Inflammatory macrophage treated with lipopolysaccharide for 1 hour (primary cell): Measurements from ENCODE around the gene CHSY3.
A peak's percentile ranks its signal among the peaks of the same experiment; 100 is the strongest.

Experiments
- DNase-seq, 2 donors: peaks; one replicate each; pipeline ENCODE4 v3.0.0-alpha.2; 2020 to 2022

Gene CHSY3

GRCh38 chr5:130032807-130033206, 128.5 kb downstream of the CHSY3 start:
- peak; percentile 9 to 60 for DNase-seq

- peak; percentile 41 to 85 for DNase-seq
Measured at GRCh38 chr5:130034566-130035210, 130.4 kb downstream of the CHSY3 start.

GRCh38 chr5:130035388-130035787, 131.1 kb downstream of the CHSY3 start:
- peak in 1 of 2 donors; percentile 10 for DNase-seq

- no peak for DNase-seq
Measured at GRCh38 chr5:130037905-130038304, 133.6 kb downstream of the CHSY3 start.

- DNase-seq, result no peak
Measured at GRCh38 chr5:130043834-130044233, 139.6 kb downstream of the CHSY3 start.

- DNase-seq, result no peak
Measured at GRCh38 chr5:130045334-130045733, 141.1 kb downstream of the CHSY3 start.

- no peak for DNase-seq
Measured at GRCh38 chr5:130050585-130050984, 146.3 kb downstream of the CHSY3 start.

GRCh38 chr5:130052752-130053151, 148.5 kb downstream of the CHSY3 start:
- DNase-seq, result no peak

GRCh38 chr5:130055572-130055971, 151.3 kb downstream of the CHSY3 start:
- DNase-seq, result no peak

GRCh38 chr5:130061746-130062145, 157.5 kb downstream of the CHSY3 start:
- DNase-seq, result no peak

GRCh38 chr5:130063603-130064002, 159.3 kb downstream of the CHSY3 start:
- DNase-seq, result no peak

GRCh38 chr5:130064484-130064883, 160.2 kb downstream of the CHSY3 start:
- no peak for DNase-seq

- DNase-seq, result no peak
Measured at GRCh38 chr5:130065617-130066016, 161.4 kb downstream of the CHSY3 start.

GRCh38 chr5:130066644-130067043, 162.4 kb downstream of the CHSY3 start:
- no peak for DNase-seq

GRCh38 chr5:130067364-130067763, 163.1 kb downstream of the CHSY3 start:
- no peak for DNase-seq

- no peak for DNase-seq
Measured at GRCh38 chr5:130068101-130068500, 163.8 kb downstream of the CHSY3 start.

- DNase-seq, result no peak
Measured at GRCh38 chr5:130068988-130069387, 164.7 kb downstream of the CHSY3 start.

GRCh38 chr5:130074820-130075219, 170.6 kb downstream of the CHSY3 start:
- DNase-seq, result no peak

- DNase-seq, result no peak
Measured at GRCh38 chr5:130077007-130077406, 172.7 kb downstream of the CHSY3 start.

- no peak for DNase-seq
Measured at GRCh38 chr5:130078661-130079060, 174.4 kb downstream of the CHSY3 start.

GRCh38 chr5:130090569-130091270, 186.5 kb downstream of the CHSY3 start:
- no peak for DNase-seq

GRCh38 chr5:130092991-130093390, 188.7 kb downstream of the CHSY3 start:
- DNase-seq, result no peak

- DNase-seq, result no peak
Measured at GRCh38 chr5:130096483-130096882, 192.2 kb downstream of the CHSY3 start.

GRCh38 chr5:130099008-130099407, 194.7 kb downstream of the CHSY3 start:
- no peak for DNase-seq

GRCh38 chr5:130102375-130102774, 198.1 kb downstream of the CHSY3 start:
- DNase-seq, result no peak
